Panc1 (cell line): Measurements from ENCODE around the gene NALCN. TPM values are rescaled to one million over a fixed set of nuclear protein-coding genes. Genes with fewer than 3 reads are reported as not detected.
A peak's percentile ranks its signal among the peaks of the same experiment; 100 is the strongest.

Source experiments
- ATAC-seq: fragments of 200-7000 bp; cut with Tn5 transposase; 2 replicates; pipeline ENCODE4 v1.9.1; 2020; ENCODE audit warnings: mild to moderate bottlenecking, moderate library complexity
- BruUV-seq: library from RNA; stranded (reverse); fragments of 400-500 nt; replicated peaks from 2 replicates; lab custom pipeline; 2021; lab: Mats Ljungman, UMichigan
- CTCF ChIA-PET: fragments of 300-600 bp; sonication (Branson Sonifier 250); formaldehyde crosslinking; loops from one replicate; lab custom pipeline; 2022; ENCODE audit warnings: antibody characterized with exemption; lab: Charles Lee
- POLR2A ChIA-PET: fragments of 300-600 bp; sonication (Branson Sonifier 250); formaldehyde crosslinking; loops from one replicate; lab custom pipeline; 2022; ENCODE audit warnings: antibody characterized with exemption; lab: Charles Lee
- DNase-seq: peaks from one replicate; pipeline ENCODE4 v3.0.0-alpha.2; 2010; ENCODE audit warnings: low read depth, low spot score
- H3K27ac ChIP-seq: 2 replicates; pipeline ENCODE4 v1.5.1; 2011; ENCODE audit warnings: mild to moderate bottlenecking, low read length, inconsistent platforms
- H3K27me3 ChIP-seq: fragments of 200-500 bp; sonication (Bioruptor generic); 2 replicates; pipeline ENCODE4 v1.6.0; 2014; ENCODE audit warnings: low read length, inconsistent platforms; ENCODE audit not compliant: control insufficient read depth, insufficient read depth
- H3K36me3 ChIP-seq: fragments of 200-500 bp; sonication (Bioruptor generic); 2 replicates; pipeline ENCODE4 v1.5.1; 2014; ENCODE audit warnings: inconsistent platforms, mild to moderate bottlenecking, low read length, moderate library complexity; ENCODE audit not compliant: control insufficient read depth, insufficient read depth
- H3K4me1 ChIP-seq: 2 replicates; pipeline ENCODE4 v1.5.1; 2011; ENCODE audit warnings: inconsistent platforms, mild to moderate bottlenecking, low read length, moderate library complexity; ENCODE audit not compliant: control insufficient read depth, insufficient read depth
- H3K4me3 ChIP-seq, 2 experiments: 2 replicates each; pipeline ENCODE4 v1.5.1; 2011 to 2012; ENCODE audit warnings: low read depth in 2 of 2, low read length in 2 of 2, mild to moderate bottlenecking in 2 of 2, inconsistent platforms in 1 of 2, moderate library complexity in 1 of 2
- H3K9me3 ChIP-seq: fragments of 200-500 bp; sonication (Bioruptor generic); 2 replicates; pipeline ENCODE4 v1.5.1; 2014; ENCODE audit warnings: low read depth, mild to moderate bottlenecking, inconsistent platforms, low read length, moderate library complexity; ENCODE audit not compliant: control insufficient read depth, insufficient read depth
- CTCF ChIP-seq: fragments of 450-650 bp; IDR thresholded peaks from 2 replicates; pipeline ENCODE4 v1.5.1; 2017; ENCODE audit warnings: mild to moderate bottlenecking
- POLR2AphosphoS5 ChIP-seq: IDR thresholded peaks from 2 replicates; pipeline ENCODE4 v1.6.1; 2012; ENCODE audit warnings: mild to moderate bottlenecking, low read depth, low read length, moderate library complexity
- REST ChIP-seq, 2 experiments: IDR thresholded peaks; 2 replicates each; pipeline ENCODE4 v1.6.1; 2011 to 2012; ENCODE audit warnings: low read depth in 2 of 2, control low read depth in 1 of 2, low read length in 1 of 2, mild to moderate bottlenecking in 1 of 2, moderate library complexity in 1 of 2; ENCODE audit not compliant: insufficient read depth in 1 of 2
- SIN3A ChIP-seq: IDR thresholded peaks from 2 replicates; pipeline ENCODE4 v1.6.1; 2012; ENCODE audit warnings: low read depth, mild to moderate bottlenecking, low read length, moderate library complexity, borderline replicate concordance; ENCODE audit not compliant: insufficient read depth
- TCF7L2 ChIP-seq: IDR thresholded peaks from 2 replicates; pipeline ENCODE4 v1.6.1; 2011; ENCODE audit warnings: mild to moderate bottlenecking, low read depth, low read length, inconsistent platforms
- in situ Hi-C: cut with HindIII; loops from 2 replicates; pipeline ENCODE4 v1.10.0; 2016; ENCODE audit warnings: low sequenced_read_pairs, low pct_unique_long_range_greater_than_20kb
- intact Hi-C: fragments of 100-400 bp; cut with micrococcal nuclease; formaldehyde crosslinking; loops from one replicate; pipeline ENCODE4 v1.10.0; 2022; ENCODE audit not compliant: unreplicated experiment
- total RNA-seq: library from RNA; stranded (reverse); gene quantifications from one replicate; pipeline ENCODE4 v1.2.1, GENCODE V29; 2021; ENCODE audit not compliant: unreplicated experiment

Gene NALCN
- total RNA-seq, 1 experiment from 2014 or later, result 10.9 TPM

- H3K27me3 ChIP-seq, result no peaks in the 10 kb centered on the region
- intact Hi-C loops (no loop called here), in situ Hi-C loops (no loop called here)
- ChIA-PET POLR2A (no interaction called here), CTCF (no interaction called here)
- DNase-seq, result no peak
- H3K9me3 ChIP-seq, result no peaks in the 10 kb centered on the region
- no peak overlapping the region for H3K4me3 ChIP-seq
- H3K36me3 ChIP-seq, result no peaks in the 10 kb centered on the region
- peaks cover 3% of the 10 kb centered on the region; the same call in 1 of the 2 replicates for H3K4me1 ChIP-seq
- 0 out of 2 replicates have a peak, but pooled peaks have one; percentile 56 for ATAC-seq
- no peak for TF ChIP-seq TCF7L2
- no peak for TF ChIP-seq REST (IDR thresholded peaks at IDR 0.05; ENCODE audit: insufficient read depth in 1 of 2, low read depth in 2 of 2, low read length in 1 of 2)
- no peak for TF ChIP-seq POLR2AphosphoS5
- no peak for TF ChIP-seq SIN3A
- TF ChIP-seq CTCF, result no peak
- no TSS peak for BruUV-seq
- H3K27ac ChIP-seq, result no peak overlapping the region; the same call in 1 of the 2 replicates
Measured at GRCh38 chr13:101399365-101399764, 16.9 kb downstream of the NALCN start.

GRCh38 chr13:101398920-101399319, 17.4 kb downstream of the NALCN start:
- no TSS peak for BruUV-seq
- H3K27me3 ChIP-seq, result no peaks in the 10 kb centered on the region
- no peaks in the 10 kb centered on the region for H3K36me3 ChIP-seq
- no peak overlapping the region for H3K4me3 ChIP-seq
- ChIA-PET POLR2A (no interaction called here), CTCF (no interaction called here)
- in situ Hi-C loops, result no loop called here
- DNase-seq (no peak), ATAC-seq (0 out of 2 replicates have a peak, but pooled peaks have one; percentile 29)
- peaks cover 3% of the 10 kb centered on the region; the same call in 1 of the 2 replicates for H3K4me1 ChIP-seq
- intact Hi-C loops, result no loop called here
- TF ChIP-seq SIN3A (no peak), POLR2AphosphoS5 (no peak)
- H3K9me3 ChIP-seq, result no peaks in the 10 kb centered on the region
- H3K27ac ChIP-seq, result no peak overlapping the region

GRCh38 chr13:101398191-101398590, 18.1 kb downstream of the NALCN start:
- peak; percentile 71 for ATAC-seq
- intact Hi-C loops, result no loop called here
- in situ Hi-C loops, result no loop called here

More at GRCh38 chr13:101398191-101398590, 18.1 kb downstream of the NALCN start:
- H3K27me3 ChIP-seq, result no peaks in the 10 kb centered on the region
- H3K9me3 ChIP-seq, result no peaks in the 10 kb centered on the region
- CTCF ChIA-PET, result no interaction called here
- no peaks in the 10 kb centered on the region for H3K36me3 ChIP-seq
- no peak for TF ChIP-seq POLR2AphosphoS5
- TF ChIP-seq CTCF, result no peak
- TF ChIP-seq TCF7L2, result no peak
- no peak for TF ChIP-seq REST (IDR thresholded peaks at IDR 0.05; ENCODE audit: insufficient read depth in 1 of 2, low read depth in 2 of 2, low read length in 1 of 2)
- no peak for TF ChIP-seq SIN3A
- no peak overlapping the region for H3K27ac ChIP-seq
- peaks cover 3% of the 10 kb centered on the region; the same call in 1 of the 2 replicates for H3K4me1 ChIP-seq
- no peak overlapping the region for H3K4me3 ChIP-seq
- POLR2A ChIA-PET, result no interaction called here
- BruUV-seq, result no TSS peak
- no peak for DNase-seq
